Natural killer cell (primary cell): ENCODE measurements around the gene BAHCC1. TPM values are rescaled to one million over a fixed set of nuclear protein-coding genes. Genes with fewer than 3 reads are reported as not detected.

ENCODE experiments used
- ATAC-seq, 3 donors: fragments of 150-1000 bp in 2 of 3; fragments of 200-7000 bp in 1 of 3; cut with Tn5 transposase; 1 replicate in 1 of 3; 2 replicates in 2 of 3; pipeline ENCODE4 v1.10.0; 2021; ENCODE audit warnings: mild to moderate bottlenecking in 2 of 3, moderate library complexity in 2 of 3
- DNase-seq, 2 donors: peaks; one replicate each; pipeline versions ENCODE4 v3.0.0 to v3.0.0-alpha.2; 2013 to 2021; ENCODE audit warnings: mixed read lengths in 1 of 2
- H3K27ac ChIP-seq: one replicate; pipeline ENCODE4 v1.5.1; 2013; ENCODE audit warnings: mild to moderate bottlenecking, low read length
- H3K27me3 ChIP-seq: one replicate; pipeline ENCODE4 v1.6.1; 2013; ENCODE audit warnings: low read length; ENCODE audit not compliant: control insufficient read depth, insufficient read depth
- H3K36me3 ChIP-seq: one replicate; pipeline ENCODE4 v1.6.1; 2013; ENCODE audit warnings: low read length; ENCODE audit not compliant: control insufficient read depth, insufficient read depth
- H3K4me1 ChIP-seq: one replicate; pipeline ENCODE4 v1.6.1; 2013; ENCODE audit warnings: low read length; ENCODE audit not compliant: control insufficient read depth, insufficient read depth
- H3K4me3 ChIP-seq: one replicate; pipeline ENCODE4 v1.5.1; 2013; ENCODE audit warnings: low read length
- H3K9me3 ChIP-seq: one replicate; pipeline ENCODE4 v1.6.1; 2013; ENCODE audit warnings: low read length; ENCODE audit not compliant: control insufficient read depth, insufficient read depth
- H3K27ac Mint-ChIP-seq, 2 donors: one replicate each; pipeline ENCODE4 v1.8.0; 2022; ENCODE audit warnings: mild to moderate bottlenecking in 2 of 2, mixed read lengths in 2 of 2, moderate library complexity in 1 of 2
- H3K27me3 Mint-ChIP-seq, 2 donors: one replicate each; pipeline ENCODE4 v1.8.0; 2022; ENCODE audit warnings: low read depth in 2 of 2, mixed read lengths in 2 of 2
- H3K36me3 Mint-ChIP-seq: one replicate; pipeline ENCODE4 v1.8.0; 2022; ENCODE audit warnings: mixed read lengths
- H3K4me1 Mint-ChIP-seq, 2 donors: one replicate each; pipeline ENCODE4 v1.8.0; 2022; ENCODE audit warnings: mixed read lengths in 2 of 2
- H3K4me3 Mint-ChIP-seq: one replicate; pipeline ENCODE4 v1.8.0; 2022; ENCODE audit warnings: mild to moderate bottlenecking, moderate library complexity, mixed read lengths
- H3K9me3 Mint-ChIP-seq, 2 donors: one replicate each; pipeline ENCODE4 v1.8.0; 2022; ENCODE audit warnings: mixed read lengths in 2 of 2
- CTCF ChIP-seq: fragments of 200-600 bp; IDR thresholded peaks from one replicate; pipeline ENCODE4 v1.8.0; 2022; ENCODE audit warnings: antibody characterized with exemption
- WGBS: methylation state at CpG from one replicate; pipeline ENCODE4 v1.1.7; 2013; ENCODE audit warnings: missing lambda C conversion rate; ENCODE audit not compliant: insufficient coverage; 5-methylcytosine and 5-hydroxymethylcytosine counted together
- intact Hi-C: fragments of 100-400 bp; cut with micrococcal nuclease; formaldehyde crosslinking; loops from one replicate; pipeline ENCODE4 v1.14.2; 2022
- total RNA-seq, 4 donors: library from RNA; stranded (reverse); fragments of 120-200 nt in 1 of 4; gene quantifications; one replicate each; pipeline versions ENCODE4 v1.2.3 to v1.2.4, GENCODE V29; 2013 to 2022

BAHCC1 gene
- total RNA-seq, 3 donors from 2014 or later (not counting 1 experiment from before 2014, with no cell fraction given): 2.9 to 17.3 (median 5.7) TPM

- Mint-ChIP-seq H3K9me3 (no peaks in the 10 kb centered on the region), H3K4me3 (peak overlapping the region; percentile 69), H3K36me3 (no peaks in the 10 kb centered on the region), H3K4me1 (peaks cover 12 to 19% of the 10 kb centered on the region in 2 donors), H3K27me3 (peaks cover 22 to 24% of the 10 kb centered on the region in 2 donors), H3K27ac (peak overlapping the region in 1 of 2 donors; percentile 2)
- Histone ChIP-seq H3K27me3 (peaks cover 30% of the 10 kb centered on the region), H3K27ac (no peak overlapping the region), H3K36me3 (no peaks in the 10 kb centered on the region), H3K4me1 (peaks cover 45% of the 10 kb centered on the region), H3K9me3 (no peaks in the 10 kb centered on the region), H3K4me3 (peak overlapping the region; percentile 17)
- TF ChIP-seq CTCF: no peak
- intact Hi-C loops: loop anchor here (2.0 to 5.0 kb wide), 2 partner anchors 188 to 341 kb away; partner anchors contain the start of gene SLC38A10
- DNase-seq (peak; percentile 37 to 45), ATAC-seq (peak in 2 of 3 donors; percentile 29 to 32)
- WGBS: 36% methylated on average over 29 of the region's 29 CpGs
Observed at GRCh38 chr17:81483085-81483861, 88.0 kb downstream of the BAHCC1 start.

DNA sequence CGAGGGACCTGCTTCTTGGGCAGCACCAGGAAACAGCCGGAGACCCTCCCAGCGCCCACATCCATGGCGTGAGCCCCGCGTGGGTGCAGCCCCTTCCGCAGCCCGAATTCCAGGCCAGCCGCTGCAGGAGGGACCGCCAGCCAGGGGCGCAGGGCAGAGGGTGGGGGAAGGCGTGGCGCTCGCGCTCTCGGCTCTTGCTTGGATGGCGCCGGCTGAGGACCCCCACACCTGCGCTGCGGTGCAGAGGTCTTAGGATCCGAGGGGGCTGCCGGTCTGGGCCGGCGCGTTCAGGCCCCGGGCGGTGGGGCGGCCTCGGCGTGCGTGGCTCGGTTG, 88.6 kb downstream of the BAHCC1 start:
- Histone ChIP-seq H3K4me3 (peak overlapping the region; percentile 17), H3K27ac (no peak overlapping the region), H3K27me3 (peaks cover 30% of the 10 kb centered on the region), H3K4me1 (peaks cover 51% of the 10 kb centered on the region), H3K9me3 (no peaks in the 10 kb centered on the region), H3K36me3 (no peaks in the 10 kb centered on the region)
- WGBS: 11% methylated on average over 32 of the region's 32 CpGs
- Mint-ChIP-seq H3K36me3 (no peaks in the 10 kb centered on the region), H3K27me3 (peaks cover 22 to 24% of the 10 kb centered on the region in 2 donors), H3K27ac (no peak overlapping the region), H3K4me3 (peak overlapping the region; percentile 59), H3K4me1 (peaks cover 12 to 19% of the 10 kb centered on the region in 2 donors), H3K9me3 (no peaks in the 10 kb centered on the region)
- TF ChIP-seq CTCF: no peak
- DNase-seq (no peak), ATAC-seq (no peak)
- intact Hi-C loops: loop anchor here (1.0 to 5.0 kb wide), 3 partner anchors 189 to 342 kb away; partner anchors contain the start of gene SLC38A10

DNA sequence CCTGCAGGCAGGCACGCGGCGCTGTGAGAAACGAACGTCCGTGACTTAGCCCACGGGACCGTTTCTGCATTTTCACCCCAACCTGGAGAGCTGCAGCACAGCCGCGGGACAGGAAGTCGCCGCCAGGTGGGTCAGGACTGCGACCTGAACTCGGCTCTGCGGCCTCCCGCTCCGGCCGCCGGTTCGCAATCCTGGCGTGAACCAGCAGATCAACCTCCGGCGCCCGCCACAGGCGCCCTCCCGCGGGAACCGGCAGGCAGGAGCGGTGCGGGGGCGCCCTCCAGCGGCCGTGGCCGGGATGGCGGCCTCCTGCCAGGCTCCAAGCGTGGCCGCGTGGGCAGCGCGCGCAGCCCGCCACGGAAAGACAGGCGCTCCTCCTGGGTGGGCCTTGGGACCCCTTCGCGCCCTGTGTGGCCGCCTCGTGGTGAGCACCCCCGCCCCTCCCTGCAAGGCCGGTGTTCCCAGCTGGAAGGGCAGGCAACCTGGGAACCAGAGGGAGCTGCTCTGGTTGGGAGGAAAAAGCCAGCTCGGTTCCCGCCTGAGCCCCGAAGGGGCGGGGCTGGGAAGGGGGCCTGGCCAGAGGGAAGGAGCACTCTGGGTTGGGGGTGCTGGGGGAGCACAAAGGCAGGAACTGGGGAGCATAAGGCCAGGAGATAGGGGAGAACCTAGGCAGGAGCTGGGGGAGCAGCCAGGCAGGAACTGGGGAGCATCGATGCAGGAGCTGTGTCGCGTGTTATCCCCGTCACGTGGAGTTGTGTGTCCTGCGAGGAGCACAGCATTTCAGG, 89.1 kb downstream of the BAHCC1 start:
- peak; percentile 97 for TF ChIP-seq CTCF
- ATAC-seq: peak; percentile 74 to 92 (median 81)
- H3K4me3 Mint-ChIP-seq: peak overlapping the region; percentile 17
- peaks cover 12 to 20% of the 10 kb centered on the region in 2 donors for H3K4me1 Mint-ChIP-seq
- Histone ChIP-seq H3K27me3 (peaks cover 30% of the 10 kb centered on the region), H3K36me3 (no peaks in the 10 kb centered on the region), H3K4me3 (peak overlapping the region; percentile 17), H3K27ac (no peak overlapping the region), H3K4me1 (peaks cover 52% of the 10 kb centered on the region), H3K9me3 (no peaks in the 10 kb centered on the region)
- peak; percentile 90 to 91 for DNase-seq
- H3K9me3 Mint-ChIP-seq: no peaks in the 10 kb centered on the region
- H3K36me3 Mint-ChIP-seq: no peaks in the 10 kb centered on the region
- H3K27ac Mint-ChIP-seq: no peak overlapping the region
- H3K27me3 Mint-ChIP-seq: peaks cover 22 to 24% of the 10 kb centered on the region in 2 donors
- 8% methylated on average over 60 of the region's 60 CpGs for WGBS
- intact Hi-C loops: loop anchor here (1.0 to 5.0 kb wide), 2 partner anchors 231 to 342 kb away; no protein-coding TSS in a partner anchor
